ENCODE measurements around the gene SSTR3.
"Not testable (repeated sequence)": the region's sequence is repeated elsewhere in the genome, so short reads cannot be mapped to it uniquely, and the experiment has no call there.

The SSTR3 gene

GRCh38 chr22:37212174-37212906 lies at the start of gene SSTR3:
Gene SSTR3, minus strand, starts transcription at chr22:37212477. Its CDS starts 4,674 bp downstream, at chr22:37207803.
- no peak for DNase-seq

GRCh38 chr22:37260901-37261336 lies 48.6 kb upstream of the SSTR3 start:
- DNase-seq: no peak

GRCh38 chr22:37260155-37260795 lies 48.0 kb upstream of the SSTR3 start:
- DNase-seq: no peak

GRCh38 chr22:37259540-37260029 lies 47.3 kb upstream of the SSTR3 start:
- no peak for DNase-seq

GRCh38 chr22:37258753-37259401 lies 46.6 kb upstream of the SSTR3 start:
- DNase-seq: no peak

GRCh38 chr22:37258005-37258752 lies 45.9 kb upstream of the SSTR3 start:
- DNase-seq: no peak

GRCh38 chr22:37256075-37256726 lies 43.9 kb upstream of the SSTR3 start:
- no peak for DNase-seq

GRCh38 chr22:37255558-37256006 lies 43.3 kb upstream of the SSTR3 start:
- no peak for DNase-seq

GRCh38 chr22:37254867-37255233 lies 42.6 kb upstream of the SSTR3 start:
- DNase-seq: no peak

- DNase-seq: no peak
Observed at GRCh38 chr22:37254209-37254866, 42.1 kb upstream of the SSTR3 start.

- DNase-seq: no peak
Observed at GRCh38 chr22:37253126-37253660, 40.9 kb upstream of the SSTR3 start.

- DNase-seq: not testable (repeated sequence)
Observed at GRCh38 chr22:37251836-37252235, 39.6 kb upstream of the SSTR3 start.

- DNase-seq: no peak
Observed at GRCh38 chr22:37249986-37250385, 37.7 kb upstream of the SSTR3 start.

- no peak for DNase-seq
Observed at GRCh38 chr22:37248251-37248650, 36.0 kb upstream of the SSTR3 start.

GRCh38 chr22:37245740-37246139 lies 33.5 kb upstream of the SSTR3 start:
- DNase-seq: no peak

GRCh38 chr22:37244922-37245722 lies 32.8 kb upstream of the SSTR3 start:
- no peak for DNase-seq

- DNase-seq: no peak
Observed at GRCh38 chr22:37244114-37244921, 32.0 kb upstream of the SSTR3 start, which contains the start of gene RAC2. Gene RAC2, minus strand, starts transcription at chr22:37244269. Its CDS starts 121 bp downstream, at chr22:37244148.

GRCh38 chr22:37243402-37244113 lies 31.3 kb upstream of the SSTR3 start:
- DNase-seq: no peak

GRCh38 chr22:37242395-37242918 lies 30.2 kb upstream of the SSTR3 start:
- no peak for DNase-seq
